GM12892 (cell line): ENCODE measurements around the gene VPS13D.

ENCODE experiments used
- POLR2A ChIP-seq: IDR thresholded peaks from 2 replicates; pipeline ENCODE4 v1.6.1; 2011; ENCODE audit warnings: low read depth, low read length, control low read depth
- POLR2AphosphoS5 ChIP-seq: IDR thresholded peaks from 2 replicates; pipeline ENCODE4 v1.6.1; 2011; ENCODE audit warnings: low read depth, low read length, control low read depth
- TAF1 ChIP-seq: IDR thresholded peaks from 2 replicates; pipeline ENCODE4 v1.6.1; 2011; ENCODE audit warnings: low read depth, mild to moderate bottlenecking, control low read depth, low read length, borderline replicate concordance

DNA sequence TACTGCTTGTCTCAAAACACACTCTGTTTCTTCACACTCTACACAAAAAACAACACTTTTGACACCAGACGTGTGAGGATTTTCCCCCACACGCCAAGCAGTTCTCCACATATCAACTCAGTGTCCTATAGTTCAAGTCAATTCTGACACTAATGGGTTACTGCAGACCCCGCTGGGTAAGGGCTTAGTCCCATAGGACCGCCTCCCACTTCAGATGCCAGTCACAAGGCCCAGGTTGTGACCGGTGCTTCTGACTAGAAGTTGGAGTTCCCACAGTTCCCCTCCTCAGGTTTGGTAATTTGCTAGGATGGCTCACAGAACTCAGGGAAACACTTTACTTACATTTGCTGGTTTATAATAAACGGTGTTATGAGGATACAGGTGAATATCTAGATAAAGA is 19.9 kb downstream of the VPS13D start:
- TF ChIP-seq POLR2A (no peak), TAF1 (no peak), POLR2AphosphoS5 (no peak)
